AG09309 (cell line): ENCODE data around the gene ZMYM1.
"Not testable (repeated sequence)": the region's sequence is repeated elsewhere in the genome, so short reads cannot be mapped to it uniquely, and the experiment has no call there.

Experiments
- DNase-seq: peaks from one replicate; pipeline ENCODE4 v3.0.0-alpha.2; 2010; ENCODE audit warnings: low read depth
- H3K4me3 ChIP-seq: 2 replicates; pipeline ENCODE4 v1.5.1; 2011; ENCODE audit warnings: mild to moderate bottlenecking, low read depth, low read length, moderate library complexity; ENCODE audit not compliant: control insufficient read depth
- TF ChIP-seq, protein P1 (sequence below): IDR thresholded peaks from 2 replicates; pipeline ENCODE4 v1.5.1; 2011; ENCODE audit warnings: mild to moderate bottlenecking, low read depth, low read length, inconsistent platforms; ENCODE audit not compliant: insufficient read depth, control insufficient read depth; ENCODE audit errors: missing control alignments

The ZMYM1 gene

DNA sequence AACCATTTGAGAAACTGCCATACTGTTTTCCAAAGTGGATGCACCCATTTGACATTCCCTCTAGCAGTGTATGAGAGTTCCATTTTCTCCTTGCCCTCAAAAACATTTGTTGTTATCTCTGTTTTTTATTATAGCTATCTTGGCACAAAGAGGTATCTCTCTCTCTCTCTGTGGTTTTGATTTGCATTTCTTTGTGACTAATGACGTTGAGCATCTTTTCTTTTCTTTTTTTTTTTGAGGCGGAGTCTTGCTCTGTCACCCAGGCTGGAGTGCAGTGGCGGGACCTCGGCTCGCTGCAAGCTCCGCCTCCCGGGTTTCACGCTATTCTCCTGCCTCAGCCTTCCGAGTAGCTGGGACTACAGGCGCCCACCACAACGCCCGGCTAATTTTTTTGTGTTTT, 30.1 kb upstream of the ZMYM1 start:
- TF ChIP-seq, protein P1, sequence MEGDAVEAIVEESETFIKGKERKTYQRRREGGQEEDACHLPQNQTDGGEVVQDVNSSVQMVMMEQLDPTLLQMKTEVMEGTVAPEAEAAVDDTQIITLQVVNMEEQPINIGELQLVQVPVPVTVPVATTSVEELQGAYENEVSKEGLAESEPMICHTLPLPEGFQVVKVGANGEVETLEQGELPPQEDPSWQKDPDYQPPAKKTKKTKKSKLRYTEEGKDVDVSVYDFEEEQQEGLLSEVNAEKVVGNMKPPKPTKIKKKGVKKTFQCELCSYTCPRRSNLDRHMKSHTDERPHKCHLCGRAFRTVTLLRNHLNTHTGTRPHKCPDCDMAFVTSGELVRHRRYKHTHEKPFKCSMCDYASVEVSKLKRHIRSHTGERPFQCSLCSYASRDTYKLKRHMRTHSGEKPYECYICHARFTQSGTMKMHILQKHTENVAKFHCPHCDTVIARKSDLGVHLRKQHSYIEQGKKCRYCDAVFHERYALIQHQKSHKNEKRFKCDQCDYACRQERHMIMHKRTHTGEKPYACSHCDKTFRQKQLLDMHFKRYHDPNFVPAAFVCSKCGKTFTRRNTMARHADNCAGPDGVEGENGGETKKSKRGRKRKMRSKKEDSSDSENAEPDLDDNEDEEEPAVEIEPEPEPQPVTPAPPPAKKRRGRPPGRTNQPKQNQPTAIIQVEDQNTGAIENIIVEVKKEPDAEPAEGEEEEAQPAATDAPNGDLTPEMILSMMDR, result no peak
- no peak overlapping the region for H3K4me3 ChIP-seq
- DNase-seq, result peak; percentile 40

DNA sequence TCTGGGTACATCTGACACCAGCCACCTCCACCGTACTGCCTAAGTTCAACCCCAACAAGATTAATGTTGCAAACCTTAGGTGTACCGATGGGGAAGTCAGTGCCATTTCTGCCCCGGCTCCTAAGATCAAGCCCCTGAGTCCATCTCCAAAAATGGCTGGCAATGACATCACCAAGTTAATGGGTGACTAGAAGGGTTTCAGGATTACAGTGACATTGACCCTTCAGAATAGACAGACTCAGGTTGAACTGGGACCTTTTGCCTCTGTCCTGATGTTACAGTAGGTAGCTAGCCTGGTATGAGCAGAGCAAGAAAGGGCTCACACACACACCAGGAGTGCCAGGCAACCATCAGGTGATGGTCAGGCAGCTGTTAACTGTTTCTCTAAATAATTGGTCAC, 25.8 kb upstream of the ZMYM1 start:
- no peak for DNase-seq
- no peak overlapping the region for H3K4me3 ChIP-seq
- TF ChIP-seq, protein P1, result no peak

DNA sequence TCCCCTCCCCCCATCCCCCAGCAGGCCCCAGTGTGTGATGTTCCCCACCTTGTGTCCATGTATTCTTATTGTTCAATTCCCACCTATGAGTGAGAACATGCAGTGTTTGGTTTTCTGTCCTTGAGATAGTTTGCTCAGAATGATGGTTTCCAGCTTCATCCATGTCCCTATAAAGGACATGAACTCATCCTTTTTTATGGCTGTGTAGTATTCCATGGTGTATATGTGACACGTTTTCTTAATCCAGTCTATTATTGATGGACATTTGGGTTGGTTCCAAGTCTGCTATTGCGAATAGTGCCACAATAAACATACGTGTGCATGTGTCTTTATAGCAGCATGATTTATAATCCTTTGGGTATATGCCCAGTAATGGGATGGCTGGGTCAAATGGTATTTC, 24.9 kb upstream of the ZMYM1 start:
- DNase-seq, H3K4me3 ChIP-seq: not testable (repeated sequence)

DNA sequence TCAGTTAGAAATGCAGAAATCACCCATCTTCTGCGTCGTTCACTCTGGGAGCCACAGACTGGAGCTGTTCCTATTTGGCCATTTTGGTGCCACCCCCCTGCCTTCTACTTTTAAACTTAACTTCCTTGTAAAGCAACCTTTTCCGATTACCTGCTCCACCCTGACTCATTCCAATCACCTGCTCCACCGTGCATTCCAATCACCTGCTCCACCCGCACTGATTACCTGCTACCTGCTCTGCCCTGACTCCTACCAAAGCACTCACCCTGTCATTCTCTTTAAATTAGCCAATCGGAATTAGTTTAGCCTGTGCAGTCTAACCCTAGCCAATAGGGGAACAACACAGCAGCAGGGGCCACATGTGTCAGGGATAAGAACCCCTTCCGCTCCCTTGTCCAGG, 20.9 kb upstream of the ZMYM1 start:
- H3K4me3 ChIP-seq, DNase-seq: not testable (repeated sequence)

DNA sequence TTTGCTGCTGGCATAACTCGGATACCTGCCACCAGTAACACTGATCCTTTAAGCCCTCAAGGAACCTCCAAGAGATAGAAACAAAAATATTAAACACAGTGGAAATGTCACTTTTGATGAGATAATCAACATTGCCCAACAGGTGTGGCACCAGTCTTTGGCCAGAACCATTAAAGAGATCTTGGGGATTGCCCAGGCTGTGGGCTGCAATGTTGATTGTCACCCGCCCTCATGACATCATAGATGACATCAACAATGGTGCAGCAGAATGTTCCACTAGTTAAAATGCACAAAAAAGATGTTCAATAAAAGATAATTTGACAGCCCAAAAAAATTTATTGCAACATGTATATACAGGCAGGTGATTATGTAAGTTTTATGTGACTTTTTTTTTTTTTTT, 20.2 kb upstream of the ZMYM1 start:
- no peak overlapping the region for H3K4me3 ChIP-seq
- TF ChIP-seq, protein P1, result no peak
- no peak for DNase-seq

DNA sequence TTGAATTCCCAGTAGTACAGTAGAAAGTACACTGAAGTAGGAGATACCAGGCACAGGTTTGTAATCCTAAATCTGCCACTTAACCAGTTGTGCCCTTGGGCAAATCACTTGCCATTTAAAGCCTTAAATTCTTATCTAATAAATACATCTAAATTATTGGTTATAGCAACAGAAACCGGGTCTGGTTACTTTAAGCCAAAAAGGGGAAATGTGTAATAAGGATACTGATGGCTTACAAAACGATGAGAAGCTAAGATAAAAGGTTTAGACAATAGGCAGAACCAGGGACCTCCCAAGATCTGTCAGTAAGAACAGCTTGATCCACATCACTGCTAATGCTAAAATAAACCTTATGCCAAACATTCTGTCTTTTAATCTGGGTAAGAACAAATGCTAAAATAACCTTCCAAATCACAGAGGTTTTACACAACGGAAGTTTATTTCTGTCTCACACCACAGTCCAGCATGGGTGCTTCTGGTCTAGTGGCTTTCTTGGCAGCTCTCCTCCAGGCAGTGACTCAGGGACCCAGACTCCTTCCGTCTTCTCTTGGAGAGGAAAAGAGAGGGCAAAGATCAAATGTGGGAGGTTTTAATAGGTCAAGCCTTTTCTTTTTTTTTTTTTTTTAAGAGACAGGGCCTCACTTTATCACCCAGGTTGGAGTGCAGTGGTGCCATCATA, 16.5 kb upstream of the ZMYM1 start:
- DNase-seq, result no peak
- TF ChIP-seq, protein P1, result no peak
- H3K4me3 ChIP-seq, result no peak overlapping the region

DNA sequence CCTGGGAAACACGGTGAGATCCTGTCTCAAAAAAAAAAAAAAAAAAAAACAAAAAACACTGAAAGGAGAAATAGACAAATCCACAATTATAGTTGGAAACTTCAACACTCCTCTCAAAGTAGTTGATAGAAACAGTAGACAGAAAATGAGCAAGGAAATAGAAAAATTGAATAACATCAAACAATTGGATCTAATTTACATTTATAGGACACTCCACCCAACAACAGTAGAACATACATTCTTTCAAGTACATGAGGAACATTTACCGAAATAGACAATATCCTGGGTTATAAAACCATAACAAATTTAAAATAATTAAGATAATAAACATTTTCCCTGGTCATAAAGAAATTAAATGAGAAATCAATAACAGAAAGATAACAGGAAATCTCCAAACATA, 14.9 kb upstream of the ZMYM1 start:
- H3K4me3 ChIP-seq, result no peak overlapping the region
- TF ChIP-seq, protein P1, result no peak
- DNase-seq, result no peak

DNA sequence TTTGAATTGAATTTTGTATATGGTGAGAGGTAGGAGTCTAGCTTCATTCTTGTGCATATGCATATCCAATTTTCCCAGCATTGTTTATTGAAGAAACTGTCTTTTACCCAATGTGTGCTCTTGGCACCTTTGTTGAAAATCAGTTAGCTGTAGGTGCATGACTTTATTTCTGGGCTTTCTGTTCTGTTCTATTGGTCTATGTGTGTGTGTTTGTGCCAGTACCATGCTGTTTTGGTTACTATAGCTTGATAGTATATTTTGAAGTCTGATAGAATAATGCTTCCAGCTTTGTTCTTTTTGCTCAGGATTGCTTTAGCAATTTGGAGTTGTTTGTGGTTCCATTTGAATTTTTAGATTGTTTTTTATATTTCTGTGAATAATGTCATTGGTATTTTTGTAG, 9.4 kb upstream of the ZMYM1 start:
- DNase-seq, result no peak
- TF ChIP-seq, protein P1, result no peak
- H3K4me3 ChIP-seq, result no peak overlapping the region
